ENCODE data around the gene MEOX1.

MEOX1 gene

GRCh38 chr17:43611230-43611969 lies 50.3 kb downstream of the MEOX1 start:
- H3K27ac ChIP-seq, result no peak overlapping the region
- TF ChIP-seq CTCF (conservative IDR thresholded peaks at IDR 0.05; ENCODE audit: low read depth, low read length), result no peak
- H2AFZ ChIP-seq (ENCODE audit: low read depth), result peak overlapping the region; percentile 7; the same call in 1 of the 2 replicates

GRCh38 chr17:43609613-43610385 lies 51.9 kb downstream of the MEOX1 start:
- no peak for TF ChIP-seq CTCF (conservative IDR thresholded peaks at IDR 0.05; ENCODE audit: low read depth, low read length)
- H3K4me3 ChIP-seq (IDR thresholded peaks at IDR 0.05; ENCODE audit: insufficient read depth, low read depth, low read length), result no peak overlapping the region

More at GRCh38 chr17:43611230-43611969, 50.3 kb downstream of the MEOX1 start:
- Histone ChIP-seq H4K20me1 (ENCODE audit: insufficient read depth) (no peaks in the 10 kb centered on the region), H3K4me3 (IDR thresholded peaks at IDR 0.05; ENCODE audit: insufficient read depth, low read depth, low read length) (no peak overlapping the region), H3K9ac (no peak overlapping the region), H3K4me1 (ENCODE audit: low read depth, poor library complexity, severe bottlenecking) (no peaks in the 10 kb centered on the region), H3K4me2 (no peak overlapping the region), H3K36me3 (ENCODE audit: insufficient read depth) (no peaks in the 10 kb centered on the region), H3K79me2 (ENCODE audit: insufficient read depth, low read depth) (no peaks in the 10 kb centered on the region), H3K27me3 (ENCODE audit: insufficient read depth, low read depth) (no peaks in the 10 kb centered on the region; the same call in 1 of the 2 replicates)

GRCh38 chr17:43608313-43608712 lies 53.4 kb downstream of the MEOX1 start:
- Histone ChIP-seq H3K4me3 (IDR thresholded peaks at IDR 0.05; ENCODE audit: insufficient read depth, low read depth, low read length) (no peak overlapping the region), H3K27ac (no peak overlapping the region)

More at GRCh38 chr17:43609613-43610385, 51.9 kb downstream of the MEOX1 start:
- Histone ChIP-seq H3K79me2 (ENCODE audit: insufficient read depth, low read depth) (no peaks in the 10 kb centered on the region), H3K27me3 (ENCODE audit: insufficient read depth, low read depth) (no peaks in the 10 kb centered on the region; the same call in 1 of the 2 replicates), H2AFZ (ENCODE audit: low read depth) (no peak overlapping the region), H3K36me3 (ENCODE audit: insufficient read depth) (no peaks in the 10 kb centered on the region), H3K27ac (no peak overlapping the region), H3K4me2 (no peak overlapping the region), H3K9ac (no peak overlapping the region), H3K4me1 (ENCODE audit: low read depth, poor library complexity, severe bottlenecking) (no peaks in the 10 kb centered on the region), H4K20me1 (ENCODE audit: insufficient read depth) (no peaks in the 10 kb centered on the region)

GRCh38 chr17:43604549-43604948 lies 57.2 kb downstream of the MEOX1 start:
- Histone ChIP-seq H2AFZ (ENCODE audit: low read depth) (no peak overlapping the region), H3K4me3 (IDR thresholded peaks at IDR 0.05; ENCODE audit: insufficient read depth, low read depth, low read length) (no peak overlapping the region), H3K27ac (no peak overlapping the region), H3K4me1 (ENCODE audit: low read depth, poor library complexity, severe bottlenecking) (no peaks in the 10 kb centered on the region), H3K36me3 (ENCODE audit: insufficient read depth) (no peaks in the 10 kb centered on the region), H3K4me2 (no peak overlapping the region), H4K20me1 (ENCODE audit: insufficient read depth) (no peaks in the 10 kb centered on the region), H3K27me3 (ENCODE audit: insufficient read depth, low read depth) (no peaks in the 10 kb centered on the region), H3K79me2 (ENCODE audit: insufficient read depth, low read depth) (no peaks in the 10 kb centered on the region), H3K9ac (no peak overlapping the region)
- no peak for TF ChIP-seq CTCF (conservative IDR thresholded peaks at IDR 0.05; ENCODE audit: low read depth, low read length)

More at GRCh38 chr17:43608313-43608712, 53.4 kb downstream of the MEOX1 start:
- Histone ChIP-seq H2AFZ (ENCODE audit: low read depth) (no peak overlapping the region), H3K9ac (no peak overlapping the region), H3K36me3 (ENCODE audit: insufficient read depth) (no peaks in the 10 kb centered on the region), H3K4me1 (ENCODE audit: low read depth, poor library complexity, severe bottlenecking) (no peaks in the 10 kb centered on the region), H4K20me1 (ENCODE audit: insufficient read depth) (no peaks in the 10 kb centered on the region), H3K27me3 (ENCODE audit: insufficient read depth, low read depth) (no peaks in the 10 kb centered on the region; the same call in 1 of the 2 replicates), H3K4me2 (no peak overlapping the region), H3K79me2 (ENCODE audit: insufficient read depth, low read depth) (no peaks in the 10 kb centered on the region)
- TF ChIP-seq CTCF (conservative IDR thresholded peaks at IDR 0.05; ENCODE audit: low read depth, low read length), result no peak
